ENCODE results near the gene BMP4. TPM values are rescaled to one million over a fixed set of nuclear protein-coding genes. Genes with fewer than 3 reads are reported as not detected.

The BMP4 gene
- total and polyA plus RNA-seq, 2 of the 13 experiments (the other 11 are each of a cell fraction or from before 2014, with no cell fraction given): 56.4 to 169 TPM

- no peak for TF ChIP-seq GRHL1 (CRISPR knock-in tag; conservative IDR thresholded peaks at IDR 0.05)
- TF ChIP-seq FOXC1 (CRISPR knock-in tag; IDR thresholded peaks at IDR 0.05; ENCODE audit: borderline replicate concordance): no peak
- no peak for TF ChIP-seq TOE1 (CRISPR knock-in tag; IDR thresholded peaks at IDR 0.05)
- TF ChIP-seq ZNF577 (CRISPR knock-in tag; IDR thresholded peaks at IDR 0.05; ENCODE audit: borderline replicate concordance, low read depth): no peak
- no peak for TF ChIP-seq ZNF251 (CRISPR knock-in tag; IDR thresholded peaks at IDR 0.05)
- no peak for TF ChIP-seq ZNF549 (CRISPR knock-in tag; IDR thresholded peaks at IDR 0.05)
- no peak for TF ChIP-seq ZNF567 (CRISPR knock-in tag; IDR thresholded peaks at IDR 0.05; ENCODE audit: borderline replicate concordance)
- TF ChIP-seq ZNF256 (CRISPR knock-in tag; conservative IDR thresholded peaks at IDR 0.05): no peak
- 0 out of 2 replicates have a peak, but pooled peaks have one; percentile 21 for TF ChIP-seq ZNF136 (CRISPR knock-in tag; IDR thresholded peaks at IDR 0.05; ENCODE audit: low read depth)
- 0 out of 2 replicates have a peak, but pooled peaks have one; percentile 51 for TF ChIP-seq ZNF556 (CRISPR knock-in tag; IDR thresholded peaks at IDR 0.05; ENCODE audit: borderline replicate concordance)
- TF ChIP-seq ZBTB7A (CRISPR knock-in tag; IDR thresholded peaks at IDR 0.05): no peak
- TF ChIP-seq PRDM10 (CRISPR knock-in tag; IDR thresholded peaks at IDR 0.05; ENCODE audit: low read depth): no peak
- TF ChIP-seq ZNF253 (CRISPR knock-in tag; IDR thresholded peaks at IDR 0.05; ENCODE audit: borderline replicate concordance): no peak
- TF ChIP-seq ZBTB44 (CRISPR knock-in tag; IDR thresholded peaks at IDR 0.05): no peak
- TF ChIP-seq HOXD1 (CRISPR knock-in tag; IDR thresholded peaks at IDR 0.05): no peak
- peak; percentile 52; the same call in 1 of the 2 replicates for TF ChIP-seq ZNF644 (CRISPR knock-in tag; IDR thresholded peaks at IDR 0.05; ENCODE audit: low read depth)
- no peak for TF ChIP-seq ZNF138 (CRISPR knock-in tag; IDR thresholded peaks at IDR 0.05; ENCODE audit: low read depth)
- TF ChIP-seq MED13 (CRISPR knock-in tag; IDR thresholded peaks at IDR 0.05): no peak; the same call in 1 of the 2 replicates
- TF ChIP-seq SIX1 (CRISPR knock-in tag; IDR thresholded peaks at IDR 0.05; ENCODE audit: borderline replicate concordance): peak; percentile 75; the same call in 1 of the 2 replicates
- TF ChIP-seq PPARG (CRISPR knock-in tag; conservative IDR thresholded peaks at IDR 0.05): peak; percentile 72
- TF ChIP-seq ZNF124 (CRISPR knock-in tag; IDR thresholded peaks at IDR 0.05): no peak
- TF ChIP-seq CHCHD3 (CRISPR knock-in tag; IDR thresholded peaks at IDR 0.05): no peak
- no peak; the same call in 1 of the 2 replicates for TF ChIP-seq KDM6A (CRISPR knock-in tag; IDR thresholded peaks at IDR 0.05; ENCODE audit: low read depth)
- no peak for TF ChIP-seq BORCS8-MEF2B (CRISPR knock-in tag; IDR thresholded peaks at IDR 0.05)
Measured at GRCh38 chr14:53979747-53980642, 23.4 kb upstream of the BMP4 start (continued).

Data from HepG2 (cell line).